ENCODE measurements around the gene SEMA6A.

SEMA6A gene

DNA sequence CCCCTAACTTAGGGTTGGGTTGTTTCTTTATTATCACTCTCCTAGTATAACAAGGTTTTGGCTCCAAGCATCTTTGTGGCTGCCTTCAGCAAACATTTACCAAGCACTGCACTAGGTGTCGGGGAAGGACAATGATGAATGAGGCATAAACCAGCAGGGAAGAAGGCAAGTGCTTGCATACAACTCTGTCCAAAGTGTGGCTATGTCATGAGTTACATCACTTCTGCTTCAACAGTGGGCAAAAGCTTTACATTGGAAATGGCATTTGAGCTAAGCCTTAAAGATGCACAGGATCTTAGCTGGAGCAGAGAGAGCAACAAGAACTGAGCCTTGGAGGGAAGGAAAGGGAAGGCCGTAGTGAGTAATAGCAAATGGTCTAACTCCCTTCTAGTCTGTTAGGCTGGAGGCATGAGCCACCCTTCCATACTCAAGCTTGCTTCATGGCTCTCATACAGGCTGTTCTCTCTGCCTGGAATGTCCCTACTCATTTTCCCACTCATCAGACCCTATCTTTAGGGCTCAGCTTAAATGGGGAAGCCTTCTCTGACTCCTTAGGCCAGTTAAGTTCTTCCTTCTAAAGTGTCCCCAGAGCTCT, 121.8 kb downstream of the SEMA6A start:
- no peak overlapping the region for H3K4me3 ChIP-seq (ENCODE audit: low read depth, low read length, poor library complexity, severe bottlenecking)
- no peaks in the 10 kb centered on the region for H3K9me3 ChIP-seq (ENCODE audit: low read length)
- no peaks in the 10 kb centered on the region for H3K9me2 ChIP-seq (ENCODE audit: low read depth, low read length)
- no peak overlapping the region for H3K27ac ChIP-seq (ENCODE audit: low read depth, low read length, poor library complexity, severe bottlenecking)
- H3K4me1 ChIP-seq (ENCODE audit: insufficient read depth, low read length, severe bottlenecking), result no peaks in the 10 kb centered on the region
- no peak overlapping the region for H3K4me2 ChIP-seq (ENCODE audit: low read length)
- no peaks in the 10 kb centered on the region for H3K27me3 ChIP-seq (ENCODE audit: insufficient read depth, low read length)
- H3F3A ChIP-seq (ENCODE audit: insufficient read depth, low read length), result no peaks in the 10 kb centered on the region
- no peaks in the 10 kb centered on the region for H4K20me1 ChIP-seq (ENCODE audit: insufficient read depth, low read length)
- no peaks in the 10 kb centered on the region for H3K36me3 ChIP-seq (ENCODE audit: insufficient read depth, low read length)
- no peak overlapping the region for H2AFZ ChIP-seq (ENCODE audit: low read length)
- TF ChIP-seq EZH2 (IDR thresholded peaks at IDR 0.05; ENCODE audit: borderline replicate concordance, low read length) (no peak), CTCF (IDR thresholded peaks at IDR 0.05; ENCODE audit: low read length) (no peak)
- no peak overlapping the region for H3K9ac ChIP-seq (ENCODE audit: low read length)
- no peaks in the 10 kb centered on the region for H3K79me2 ChIP-seq (ENCODE audit: insufficient read depth, low read length)

GRCh38 chr5:116451905-116452450, 122.6 kb downstream of the SEMA6A start:
- no peaks in the 10 kb centered on the region for H3K27me3 ChIP-seq (ENCODE audit: insufficient read depth, low read length)
- no peaks in the 10 kb centered on the region for H3K36me3 ChIP-seq (ENCODE audit: insufficient read depth, low read length)
- H2AFZ ChIP-seq (ENCODE audit: low read length), result no peak overlapping the region
- no peaks in the 10 kb centered on the region for H3K79me2 ChIP-seq (ENCODE audit: insufficient read depth, low read length)
- no peak overlapping the region for H3K27ac ChIP-seq (ENCODE audit: low read depth, low read length, poor library complexity, severe bottlenecking)
- no peaks in the 10 kb centered on the region for H3F3A ChIP-seq (ENCODE audit: insufficient read depth, low read length)
- no peak overlapping the region for H3K9ac ChIP-seq (ENCODE audit: low read length)
- no peaks in the 10 kb centered on the region for H3K9me2 ChIP-seq (ENCODE audit: low read depth, low read length)
- no peak overlapping the region for H3K4me2 ChIP-seq (ENCODE audit: low read length)
- no peaks in the 10 kb centered on the region for H3K9me3 ChIP-seq (ENCODE audit: low read length)
- TF ChIP-seq CTCF (IDR thresholded peaks at IDR 0.05; ENCODE audit: low read length) (no peak), EZH2 (IDR thresholded peaks at IDR 0.05; ENCODE audit: borderline replicate concordance, low read length) (no peak)
- no peak overlapping the region for H3K4me3 ChIP-seq (ENCODE audit: low read depth, low read length, poor library complexity, severe bottlenecking)
- no peaks in the 10 kb centered on the region for H3K4me1 ChIP-seq (ENCODE audit: insufficient read depth, low read length, severe bottlenecking)
- no peaks in the 10 kb centered on the region for H4K20me1 ChIP-seq (ENCODE audit: insufficient read depth, low read length)

DNA sequence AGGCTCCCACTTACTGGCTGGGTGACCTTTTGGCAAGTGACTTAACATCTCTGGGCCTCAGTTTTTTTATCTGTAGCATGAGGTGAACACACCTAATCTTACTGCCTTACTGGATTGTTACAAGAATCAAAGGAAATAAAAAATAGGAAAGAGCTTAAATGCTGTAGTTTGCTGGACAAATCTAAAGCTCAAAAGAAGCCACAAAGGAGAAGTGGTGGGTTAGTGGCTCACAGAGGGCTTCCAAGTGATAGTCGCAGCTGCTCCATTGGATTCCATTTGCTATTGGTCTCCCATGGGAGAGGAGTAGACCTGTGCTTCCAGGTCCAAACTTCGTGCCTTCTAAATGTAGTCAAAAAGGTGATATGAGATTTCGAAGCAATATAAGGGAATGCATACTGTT, 123.6 kb downstream of the SEMA6A start:
- Histone ChIP-seq H3K9me2 (ENCODE audit: low read depth, low read length) (no peaks in the 10 kb centered on the region), H4K20me1 (ENCODE audit: insufficient read depth, low read length) (no peaks in the 10 kb centered on the region), H3F3A (ENCODE audit: insufficient read depth, low read length) (no peaks in the 10 kb centered on the region), H3K27me3 (ENCODE audit: insufficient read depth, low read length) (no peaks in the 10 kb centered on the region), H3K4me1 (ENCODE audit: insufficient read depth, low read length, severe bottlenecking) (no peaks in the 10 kb centered on the region), H3K4me3 (ENCODE audit: low read depth, low read length, poor library complexity, severe bottlenecking) (no peak overlapping the region), H3K36me3 (ENCODE audit: insufficient read depth, low read length) (no peaks in the 10 kb centered on the region), H3K27ac (ENCODE audit: low read depth, low read length, poor library complexity, severe bottlenecking) (no peak overlapping the region), H3K79me2 (ENCODE audit: insufficient read depth, low read length) (no peaks in the 10 kb centered on the region), H3K9me3 (ENCODE audit: low read length) (no peaks in the 10 kb centered on the region), H2AFZ (ENCODE audit: low read length) (no peak overlapping the region), H3K9ac (ENCODE audit: low read length) (no peak overlapping the region), H3K4me2 (ENCODE audit: low read length) (no peak overlapping the region)
- TF ChIP-seq CTCF (IDR thresholded peaks at IDR 0.05; ENCODE audit: low read length) (no peak), EZH2 (IDR thresholded peaks at IDR 0.05; ENCODE audit: borderline replicate concordance, low read length) (no peak)
